ENCODE measurements around the gene NCOA7.

The NCOA7 gene

DNA sequence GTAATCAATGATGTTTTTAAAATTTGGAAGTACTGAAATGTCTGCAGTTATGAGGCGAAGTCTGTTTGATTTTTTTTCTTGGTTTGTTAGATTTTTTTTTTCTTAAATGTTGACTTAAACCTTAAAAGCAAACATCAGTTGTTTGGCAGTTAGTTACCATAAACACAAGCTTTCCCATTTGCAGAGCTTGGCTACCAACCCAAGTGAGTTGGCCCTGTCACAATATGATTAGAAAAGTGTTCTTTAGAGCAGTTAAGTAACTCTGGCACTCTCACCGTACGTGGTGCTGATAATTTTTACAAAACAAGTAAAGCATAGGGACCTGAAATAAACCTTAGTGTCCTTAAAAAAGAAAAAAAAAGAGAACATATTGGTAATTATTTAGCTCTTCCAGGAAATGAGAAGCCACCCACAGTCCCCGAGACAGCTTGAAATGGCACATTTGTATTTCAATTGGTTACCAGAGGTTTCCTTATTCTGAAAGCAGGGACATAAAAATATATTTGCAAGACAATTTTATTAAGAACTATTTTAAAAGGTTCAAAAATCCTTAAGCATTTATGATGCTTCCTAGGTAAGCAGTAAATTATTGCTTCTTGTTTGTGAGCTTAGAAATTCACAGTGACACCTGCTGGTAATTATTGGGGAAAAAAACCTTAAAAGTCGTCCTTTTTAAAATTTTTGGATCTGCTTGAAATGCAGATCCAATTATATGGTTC, 37.4 kb upstream of the NCOA7 start:
- Histone ChIP-seq H3K9ac (ENCODE audit: low read length) (no peak overlapping the region), H3K4me3 (ENCODE audit: insufficient read depth, low read length, poor library complexity, severe bottlenecking) (no peak overlapping the region), H3K27ac (ENCODE audit: low read depth, low read length) (no peak overlapping the region), H2AFZ (ENCODE audit: low read depth, low read length, severe bottlenecking) (no peak overlapping the region), H3K36me3 (ENCODE audit: low read length) (no peaks in the 10 kb centered on the region), H3K9me2 (replicated peaks; ENCODE audit: insufficient read depth, low read length) (no peaks in the 10 kb centered on the region), H3K9me3 (ENCODE audit: insufficient read depth, low read length) (no peaks in the 10 kb centered on the region), H3K27me3 (ENCODE audit: low read length) (no peaks in the 10 kb centered on the region), H4K20me1 (ENCODE audit: low read depth, low read length) (no peaks in the 10 kb centered on the region), H3F3A (ENCODE audit: insufficient read depth) (peaks cover 17% of the 10 kb centered on the region), H3K79me2 (ENCODE audit: insufficient read depth, low read length) (no peaks in the 10 kb centered on the region), H3K4me2 (ENCODE audit: low read depth, low read length, poor library complexity, severe bottlenecking) (no peak overlapping the region)
- TF ChIP-seq EZH2phosphoT487 (conservative IDR thresholded peaks at IDR 0.05; ENCODE audit: low read length): no peak
- peak; percentile 51 for TF ChIP-seq CTCF (IDR thresholded peaks at IDR 0.05; ENCODE audit: insufficient read depth, low read length, poor library complexity, severe bottlenecking)

GRCh38 chr6:125753937-125754259, 36.9 kb upstream of the NCOA7 start:
- H3K79me2 ChIP-seq (ENCODE audit: insufficient read depth, low read length): no peaks in the 10 kb centered on the region
- H3K9ac ChIP-seq (ENCODE audit: low read length): no peak overlapping the region
- H4K20me1 ChIP-seq (ENCODE audit: low read depth, low read length): no peaks in the 10 kb centered on the region
- H3K27ac ChIP-seq (ENCODE audit: low read depth, low read length): no peak overlapping the region
- no peak overlapping the region for H3K4me2 ChIP-seq (ENCODE audit: low read depth, low read length, poor library complexity, severe bottlenecking)
- TF ChIP-seq CTCF (IDR thresholded peaks at IDR 0.05; ENCODE audit: insufficient read depth, low read length, poor library complexity, severe bottlenecking) (no peak), EZH2phosphoT487 (conservative IDR thresholded peaks at IDR 0.05; ENCODE audit: low read length) (no peak)
- no peaks in the 10 kb centered on the region for H3K36me3 ChIP-seq (ENCODE audit: low read length)
- H3F3A ChIP-seq (ENCODE audit: insufficient read depth): peaks cover 17% of the 10 kb centered on the region
- no peak overlapping the region for H2AFZ ChIP-seq (ENCODE audit: low read depth, low read length, severe bottlenecking)
- H3K9me3 ChIP-seq (ENCODE audit: insufficient read depth, low read length): no peaks in the 10 kb centered on the region
- H3K27me3 ChIP-seq (ENCODE audit: low read length): no peaks in the 10 kb centered on the region
- no peaks in the 10 kb centered on the region for H3K9me2 ChIP-seq (replicated peaks; ENCODE audit: insufficient read depth, low read length)
- H3K4me3 ChIP-seq (ENCODE audit: insufficient read depth, low read length, poor library complexity, severe bottlenecking): no peak overlapping the region

GRCh38 chr6:125754566-125754965, 36.2 kb upstream of the NCOA7 start:
- H3F3A ChIP-seq (ENCODE audit: insufficient read depth): peaks cover 17% of the 10 kb centered on the region
- H3K4me3 ChIP-seq (ENCODE audit: insufficient read depth, low read length, poor library complexity, severe bottlenecking): no peak overlapping the region
- no peaks in the 10 kb centered on the region for H3K9me3 ChIP-seq (ENCODE audit: insufficient read depth, low read length)
- no peaks in the 10 kb centered on the region for H4K20me1 ChIP-seq (ENCODE audit: low read depth, low read length)
- no peaks in the 10 kb centered on the region for H3K27me3 ChIP-seq (ENCODE audit: low read length)
- H3K36me3 ChIP-seq (ENCODE audit: low read length): no peaks in the 10 kb centered on the region
- no peak overlapping the region for H3K9ac ChIP-seq (ENCODE audit: low read length)
- H3K9me2 ChIP-seq (replicated peaks; ENCODE audit: insufficient read depth, low read length): no peaks in the 10 kb centered on the region
- no peak overlapping the region for H2AFZ ChIP-seq (ENCODE audit: low read depth, low read length, severe bottlenecking)
- TF ChIP-seq CTCF (IDR thresholded peaks at IDR 0.05; ENCODE audit: insufficient read depth, low read length, poor library complexity, severe bottlenecking) (no peak), EZH2phosphoT487 (conservative IDR thresholded peaks at IDR 0.05; ENCODE audit: low read length) (no peak)
- H3K27ac ChIP-seq (ENCODE audit: low read depth, low read length): no peak overlapping the region
- H3K4me2 ChIP-seq (ENCODE audit: low read depth, low read length, poor library complexity, severe bottlenecking): no peak overlapping the region
- no peaks in the 10 kb centered on the region for H3K79me2 ChIP-seq (ENCODE audit: insufficient read depth, low read length)

Measured in SU-DHL-6 (cell line).